ENCODE data around the gene ZNF365.
A peak's percentile ranks its signal among the peaks of the same experiment; 100 is the strongest.
"Not testable (repeated sequence)": the region's sequence is repeated elsewhere in the genome, so short reads cannot be mapped to it uniquely, and the experiment has no call there.

Gene ZNF365

GRCh38 chr10:62352356-62352970 lies 21.7 kb upstream of the ZNF365 start:
- no peak for DNase-seq (ENCODE audit: low read depth)
- H3K4me3 ChIP-seq (ENCODE audit: low read depth, low read length) = no peak overlapping the region
- in situ Hi-C loops (cut with HindIII; ENCODE audit: low sequenced_read_pairs) = no loop called here
- no peak for TF ChIP-seq CTCF (IDR thresholded peaks at IDR 0.05; ENCODE audit: low read depth, low read length, missing control alignments)

GRCh38 chr10:62354916-62355315 lies 19.3 kb upstream of the ZNF365 start:
- TF ChIP-seq CTCF (IDR thresholded peaks at IDR 0.05; ENCODE audit: low read depth, low read length, missing control alignments) = no peak
- in situ Hi-C loops (cut with HindIII; ENCODE audit: low sequenced_read_pairs) = no loop called here
- DNase-seq (ENCODE audit: low read depth) = peak; percentile 47
- H3K4me3 ChIP-seq (ENCODE audit: low read depth, low read length) = no peak overlapping the region

GRCh38 chr10:62356447-62356846 lies 17.7 kb upstream of the ZNF365 start:
- in situ Hi-C loops (cut with HindIII; ENCODE audit: low sequenced_read_pairs) = no loop called here
- no peak for TF ChIP-seq CTCF (IDR thresholded peaks at IDR 0.05; ENCODE audit: low read depth, low read length, missing control alignments)
- H3K4me3 ChIP-seq (ENCODE audit: low read depth, low read length) = no peak overlapping the region
- no peak for DNase-seq (ENCODE audit: low read depth)

GRCh38 chr10:62358151-62358550 lies 16.0 kb upstream of the ZNF365 start:
- DNase-seq (ENCODE audit: low read depth); H3K4me3 ChIP-seq (ENCODE audit: low read depth, low read length); in situ Hi-C loops (cut with HindIII; ENCODE audit: low sequenced_read_pairs): not testable (repeated sequence)

GRCh38 chr10:62373639-62373994 lies 552 bp upstream of the ZNF365 start:
- in situ Hi-C loops (cut with HindIII; ENCODE audit: low sequenced_read_pairs) = loop anchor here (10.0 kb wide), 1 partner anchor 629 kb away; no protein-coding TSS in a partner anchor
- no peak for TF ChIP-seq CTCF (IDR thresholded peaks at IDR 0.05; ENCODE audit: low read depth, low read length, missing control alignments)
- peak overlapping the region; percentile 53 for H3K4me3 ChIP-seq (ENCODE audit: low read depth, low read length)
- DNase-seq (ENCODE audit: low read depth) = no peak

GRCh38 chr10:62374862-62375710 lies 917 bp downstream of the ZNF365 start:
- TF ChIP-seq CTCF (IDR thresholded peaks at IDR 0.05; ENCODE audit: low read depth, low read length, missing control alignments) = no peak
- in situ Hi-C loops (cut with HindIII; ENCODE audit: low sequenced_read_pairs) = loop anchor here (10.0 kb wide), 1 partner anchor 630 kb away; no protein-coding TSS in a partner anchor
- H3K4me3 ChIP-seq (ENCODE audit: low read depth, low read length) = peak overlapping the region; percentile 53
- DNase-seq (ENCODE audit: low read depth) = peak; percentile 12

All from astrocyte of the cerebellum (primary cell).